K562 (cell line): Measurements from ENCODE around the gene SKAP1. TPM values are rescaled to one million over a fixed set of nuclear protein-coding genes. Genes with fewer than 3 reads are reported as not detected.
A peak's percentile ranks its signal among the peaks of the same experiment; 100 is the strongest.

Source experiments
- ARID3B ChIP-seq: fragments of 250-450 bp; sonication (Bioruptor Pico); IDR thresholded peaks from 2 replicates; pipeline ENCODE4 v1.4.0; 2020; ENCODE audit warnings: borderline replicate concordance
- FOXP1 ChIP-seq: sonication (generic); formaldehyde crosslinking; IDR thresholded peaks from 2 replicates; pipeline ENCODE4 v1.8.0; 2022; ENCODE audit warnings: mild to moderate bottlenecking, missing genetic modification reagents
- IFI16 ChIP-seq: fragments of 250-450 bp; sonication (Bioruptor Pico); IDR thresholded peaks from 2 replicates; pipeline ENCODE4 v2.1.2; 2022; ENCODE audit warnings: mild to moderate bottlenecking, inconsistent platforms
- IRF9 ChIP-seq: fragments of 450-650 bp; IDR thresholded peaks from 2 replicates; pipeline ENCODE4 v1.6.1; 2016; ENCODE audit warnings: missing biosample characterization, missing genetic modification characterization
- KLF6 ChIP-seq: fragments of 250-450 bp; sonication (Bioruptor Pico); IDR thresholded peaks from 2 replicates; pipeline ENCODE4 v1.4.0; 2020; ENCODE audit warnings: mild to moderate bottlenecking, moderate library complexity, borderline replicate concordance
- NFIC ChIP-seq: fragments of 450-650 bp; IDR thresholded peaks from 2 replicates; pipeline ENCODE4 v1.6.1; 2017; ENCODE audit warnings: mild to moderate bottlenecking, inconsistent platforms
- POLR2B ChIP-seq: fragments of 450-650 bp; IDR thresholded peaks from 2 replicates; pipeline ENCODE4 v1.6.1; 2018; ENCODE audit warnings: low read depth; ENCODE audit not compliant: partially characterized antibody
- RB1 ChIP-seq: fragments of 450-650 bp; IDR thresholded peaks from 2 replicates; pipeline ENCODE4 v1.6.1; 2017; ENCODE audit warnings: low read depth, mild to moderate bottlenecking
- SNRNP70 ChIP-seq: fragments of 200-400 bp; formaldehyde crosslinking; optimal IDR thresholded peaks from 2 replicates; pipeline ENCODE3; 2017; ENCODE audit warnings: low read depth, low read length
- ZNF263 ChIP-seq: sonication (generic); formaldehyde crosslinking; IDR thresholded peaks from 2 replicates; pipeline ENCODE4 v1.8.0; 2022; ENCODE audit warnings: mild to moderate bottlenecking, missing genetic modification reagents, borderline replicate concordance
- ZNF395 ChIP-seq: fragments of 200-800 bp; sonication (Bioruptor generic); IDR thresholded peaks from 2 replicates; pipeline ENCODE4 v1.6.1; 2017; ENCODE audit warnings: missing genetic modification characterization, missing compliant biosample characterization
- polyA plus RNA-seq, 8 experiments: library from polyadenylated mRNA; depleted of rRNA in 4 of 8; stranded (reverse) in 5 of 8; unstranded in 3 of 8; fragments of >200 nt; fragmentation: Nextera tagmentation in 2 of 8; fragmentation: Illumina TruSeq in 1 of 8; extraction: Ambion mirVana in 2 of 8; extraction: Trizol in 1 of 8; gene quantifications; 2 replicates each; pipeline versions ENCODE4 v1.2.1 to v1.2.3, GENCODE V29; 2011 to 2014; ENCODE audit warnings: inconsistent platforms in 1 of 8, missing spikeins in 1 of 8
- total RNA-seq, 7 experiments: library from RNA; depleted of rRNA in 6 of 7; stranded (reverse); fragments of >200 nt in 6 of 7; fragmentation: Illumina TruSeq in 2 of 7; extraction: Trizol in 2 of 7; gene quantifications; 2 replicates each; pipeline versions ENCODE4 v1.2.1 to v1.2.3, GENCODE V29; 2011 to 2021; ENCODE audit warnings: low replicate concordance in 1 of 7

Gene SKAP1
- total and polyA plus RNA-seq, 9 of the 15 experiments (the other 6 are each of a cell fraction or from before 2014, with no cell fraction given): 0.06 to 0.80 (median 0.10) TPM; not detected in 4

GRCh38 chr17:48107137-48108055 lies 322.6 kb downstream of the SKAP1 start, which contains the start of gene SNX11 (continued):
- TF ChIP-seq KLF6 (CRISPR knock-in tag): no peak
- no peak for TF ChIP-seq NFIC
- TF ChIP-seq SNRNP70: no peak
- TF ChIP-seq ZNF395 (CRISPR knock-in tag): no peak
- TF ChIP-seq IRF9: no peak
- TF ChIP-seq POLR2B: peak; percentile 68
- TF ChIP-seq ZNF263: peak; percentile 6; the same call in 1 of the 2 replicates
- no peak for TF ChIP-seq FOXP1 (CRISPR knock-in tag)
- no peak for TF ChIP-seq IFI16 (CRISPR knock-in tag)
- 0 out of 2 replicates have a peak, but pooled peaks have one; percentile 30 for TF ChIP-seq RB1
- TF ChIP-seq ARID3B (CRISPR knock-in tag): no peak
